ENCODE results near the gene CDH2.

CDH2 gene

DNA sequence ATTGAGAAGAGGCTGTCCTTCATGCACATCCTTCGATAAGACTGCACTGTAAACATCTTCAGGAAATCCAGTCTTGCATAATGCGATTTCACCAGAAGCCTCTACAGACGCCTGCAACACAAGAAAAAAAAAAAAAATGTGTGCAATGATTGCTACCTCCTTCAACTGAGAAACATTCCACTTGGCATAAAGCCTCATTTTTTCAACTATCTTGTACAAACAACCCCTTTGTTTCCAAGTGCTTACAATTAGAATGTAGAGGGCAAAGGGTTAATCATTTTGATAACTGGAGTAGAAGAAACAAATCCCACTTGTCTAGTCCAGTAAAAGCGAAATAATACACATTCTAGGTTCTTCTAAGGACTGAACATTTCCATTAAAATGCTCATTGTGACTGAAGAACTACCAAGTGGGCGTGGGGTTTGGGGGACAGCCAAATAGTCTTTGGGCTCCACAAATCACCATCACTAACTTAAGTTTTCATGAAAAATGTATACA is 29.2 kb downstream of the CDH2 start:
- Histone ChIP-seq H4K8ac (ENCODE audit: low read depth, low read length) (no peak overlapping the region), H2AFZ (ENCODE audit: insufficient read depth, low read length, poor library complexity) (no peak overlapping the region), H3K14ac (ENCODE audit: low read length) (no peak overlapping the region), H4K12ac (ENCODE audit: low read depth, low read length) (no peak overlapping the region), H2BK120ac (ENCODE audit: insufficient read depth, low read length, poor library complexity) (no peak overlapping the region), H2BK12ac (ENCODE audit: low read length) (no peak overlapping the region), H3K79me2 (ENCODE audit: control insufficient read depth, insufficient read depth, low read length, poor library complexity) (no peaks in the 10 kb centered on the region), H3K4me3 (ENCODE audit: low read depth, low read length) (no peak overlapping the region), H3K27me3 (ENCODE audit: insufficient read depth, low read length) (no peaks in the 10 kb centered on the region), H3K4ac (ENCODE audit: low read depth, low read length) (no peak overlapping the region), H3K23ac (ENCODE audit: low read length) (no peak overlapping the region), H2AK5ac (ENCODE audit: low read length) (no peak overlapping the region), H3K9me3 (ENCODE audit: insufficient read depth, low read depth, low read length) (no peaks in the 10 kb centered on the region), H3K4me1 (ENCODE audit: control insufficient read depth in 1 of 2, insufficient read depth in 2 of 2, low read length in 2 of 2) (no peaks in the 10 kb centered on the region), H3K27ac (ENCODE audit: low read depth, low read length) (no peak overlapping the region), H3K36me3 (ENCODE audit: control insufficient read depth in 1 of 2, insufficient read depth in 2 of 2, low read length in 2 of 2) (no peaks in the 10 kb centered on the region), H4K91ac (ENCODE audit: low read depth, low read length) (no peak overlapping the region), H2BK5ac (ENCODE audit: low read depth, low read length, poor library complexity) (no peak overlapping the region), H3K9ac (ENCODE audit: low read length) (no peak overlapping the region), H3K4me2 (ENCODE audit: low read length) (no peak overlapping the region), H3K18ac (ENCODE audit: low read length) (no peak overlapping the region), H3K79me1 (ENCODE audit: low read length) (no peaks in the 10 kb centered on the region)
- DNase-seq: no peak
- WGBS (ENCODE audit: extremely low coverage, insufficient coverage, insufficient read length): no CpG with 5 or more reads among the region's 5 CpGs

DNA sequence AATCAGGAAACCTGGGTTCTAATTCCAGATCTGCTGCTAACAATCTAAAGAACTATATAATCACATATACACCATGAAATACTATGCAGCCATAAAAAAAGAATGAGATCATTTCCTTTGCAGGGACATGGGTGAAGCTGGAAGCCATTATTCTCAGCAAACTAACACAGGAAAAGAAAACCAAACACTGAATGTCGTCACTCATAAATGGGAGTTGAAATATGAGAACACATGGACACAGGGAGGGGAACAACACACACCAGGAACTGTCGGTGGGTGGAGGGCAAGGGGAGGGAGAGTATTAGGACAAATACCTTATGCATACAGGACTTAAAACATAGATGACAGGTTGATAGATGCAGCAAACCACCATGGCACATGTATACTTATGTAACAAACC is 33.2 kb downstream of the CDH2 start:
- Histone ChIP-seq H3K4me1 (ENCODE audit: control insufficient read depth in 1 of 2, insufficient read depth in 2 of 2, low read length in 2 of 2) (no peaks in the 10 kb centered on the region), H3K27ac (ENCODE audit: low read depth, low read length) (no peak overlapping the region), H3K14ac (ENCODE audit: low read length) (no peak overlapping the region), H4K8ac (ENCODE audit: low read depth, low read length) (no peak overlapping the region), H3K27me3 (ENCODE audit: insufficient read depth, low read length) (no peaks in the 10 kb centered on the region), H2AFZ (ENCODE audit: insufficient read depth, low read length, poor library complexity) (no peak overlapping the region), H3K9ac (ENCODE audit: low read length) (no peak overlapping the region), H3K79me1 (ENCODE audit: low read length) (no peaks in the 10 kb centered on the region), H3K36me3 (ENCODE audit: control insufficient read depth in 1 of 2, insufficient read depth in 2 of 2, low read length in 2 of 2) (no peaks in the 10 kb centered on the region), H3K18ac (ENCODE audit: low read length) (no peak overlapping the region), H4K91ac (ENCODE audit: low read depth, low read length) (no peak overlapping the region), H3K79me2 (ENCODE audit: control insufficient read depth, insufficient read depth, low read length, poor library complexity) (no peaks in the 10 kb centered on the region), H3K4me2 (ENCODE audit: low read length) (no peak overlapping the region), H2BK120ac (ENCODE audit: insufficient read depth, low read length, poor library complexity) (no peak overlapping the region), H3K4ac (ENCODE audit: low read depth, low read length) (no peak overlapping the region), H3K23ac (ENCODE audit: low read length) (no peak overlapping the region), H2BK12ac (ENCODE audit: low read length) (no peak overlapping the region), H4K12ac (ENCODE audit: low read depth, low read length) (no peak overlapping the region), H2AK5ac (ENCODE audit: low read length) (no peak overlapping the region), H3K4me3 (ENCODE audit: low read depth, low read length) (no peak overlapping the region), H2BK5ac (ENCODE audit: low read depth, low read length, poor library complexity) (no peak overlapping the region), H3K9me3 (ENCODE audit: insufficient read depth, low read depth, low read length) (no peaks in the 10 kb centered on the region)
- DNase-seq: no peak
- WGBS (ENCODE audit: extremely low coverage, insufficient coverage, insufficient read length): no CpG with 5 or more reads among the region's 2 CpGs

DNA sequence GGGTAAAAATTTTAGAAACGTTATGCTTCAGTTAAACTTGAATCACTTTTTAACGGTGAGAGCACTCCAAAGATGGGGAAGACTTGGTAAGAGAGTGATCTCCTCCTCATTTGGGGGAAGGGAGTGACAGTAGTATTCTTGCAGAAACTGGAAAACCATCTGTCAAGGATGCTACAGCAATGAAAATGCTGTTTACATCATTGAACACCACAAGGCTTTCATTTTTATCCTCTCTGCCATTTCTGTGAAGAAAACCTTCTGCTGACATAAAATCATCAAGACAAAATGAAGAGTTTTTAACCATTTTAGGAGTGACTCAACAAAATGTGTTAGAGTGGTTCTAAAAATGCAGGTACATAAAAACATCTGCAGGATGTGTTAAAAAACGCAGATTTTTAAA is 38.1 kb downstream of the CDH2 start:
- H2BK120ac ChIP-seq (ENCODE audit: insufficient read depth, low read length, poor library complexity): no peak overlapping the region
- H3K23ac ChIP-seq (ENCODE audit: low read length): no peak overlapping the region
- no CpG with 5 or more reads among the region's 3 CpGs for WGBS (ENCODE audit: extremely low coverage, insufficient coverage, insufficient read length)
- H3K79me1 ChIP-seq (ENCODE audit: low read length): no peaks in the 10 kb centered on the region
- H3K4me1 ChIP-seq (ENCODE audit: control insufficient read depth in 1 of 2, insufficient read depth in 2 of 2, low read length in 2 of 2): no peaks in the 10 kb centered on the region
- no peak overlapping the region for H4K8ac ChIP-seq (ENCODE audit: low read depth, low read length)
- H2AFZ ChIP-seq (ENCODE audit: insufficient read depth, low read length, poor library complexity): no peak overlapping the region
- no peak overlapping the region for H3K4ac ChIP-seq (ENCODE audit: low read depth, low read length)
- no peaks in the 10 kb centered on the region for H3K27me3 ChIP-seq (ENCODE audit: insufficient read depth, low read length)
- H3K27ac ChIP-seq (ENCODE audit: low read depth, low read length): no peak overlapping the region
- H3K9me3 ChIP-seq (ENCODE audit: insufficient read depth, low read depth, low read length): no peaks in the 10 kb centered on the region
- H3K79me2 ChIP-seq (ENCODE audit: control insufficient read depth, insufficient read depth, low read length, poor library complexity): no peaks in the 10 kb centered on the region
- no peak overlapping the region for H4K91ac ChIP-seq (ENCODE audit: low read depth, low read length)
- H4K12ac ChIP-seq (ENCODE audit: low read depth, low read length): no peak overlapping the region
- H3K9ac ChIP-seq (ENCODE audit: low read length): no peak overlapping the region
- no peak overlapping the region for H2BK5ac ChIP-seq (ENCODE audit: low read depth, low read length, poor library complexity)
- H3K14ac ChIP-seq (ENCODE audit: low read length): no peak overlapping the region
- no peak overlapping the region for H2AK5ac ChIP-seq (ENCODE audit: low read length)
- no peak overlapping the region for H3K18ac ChIP-seq (ENCODE audit: low read length)
- no peak overlapping the region for H2BK12ac ChIP-seq (ENCODE audit: low read length)
- no peak for DNase-seq
- H3K4me2 ChIP-seq (ENCODE audit: low read length): no peak overlapping the region
- H3K4me3 ChIP-seq (ENCODE audit: low read depth, low read length): no peak overlapping the region
- no peaks in the 10 kb centered on the region for H3K36me3 ChIP-seq (ENCODE audit: control insufficient read depth in 1 of 2, insufficient read depth in 2 of 2, low read length in 2 of 2)

DNA sequence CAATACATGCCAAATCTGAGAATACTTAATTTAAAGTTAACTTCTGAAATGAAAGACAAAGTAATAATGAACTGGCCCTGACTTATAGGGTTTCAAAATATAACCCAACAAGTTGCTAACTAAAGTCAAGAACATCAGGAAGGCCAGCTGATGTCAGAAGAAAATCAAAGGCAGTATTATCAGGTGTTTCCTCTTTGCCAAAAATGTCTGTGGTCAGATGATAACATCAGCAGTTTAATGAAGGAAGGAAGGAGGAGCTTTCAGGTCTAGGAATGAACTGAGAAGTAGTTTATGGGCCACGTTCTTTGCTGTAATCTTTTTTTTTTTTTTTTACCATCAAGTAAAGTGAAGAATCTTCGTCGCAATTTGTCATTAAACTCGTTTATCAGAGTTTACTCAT is 40.9 kb downstream of the CDH2 start:
- H3K79me2 ChIP-seq (ENCODE audit: control insufficient read depth, insufficient read depth, low read length, poor library complexity): no peaks in the 10 kb centered on the region
- whole genome bisulfite sequencing (ENCODE audit: extremely low coverage, insufficient coverage, insufficient read length): no CpG with 5 or more reads among the region's 4 CpGs
- H3K4ac ChIP-seq (ENCODE audit: low read depth, low read length): no peak overlapping the region
- no peak overlapping the region for H3K4me2 ChIP-seq (ENCODE audit: low read length)
- no peaks in the 10 kb centered on the region for H3K79me1 ChIP-seq (ENCODE audit: low read length)
- no peak overlapping the region for H4K12ac ChIP-seq (ENCODE audit: low read depth, low read length)
- no peak for DNase-seq
- no peaks in the 10 kb centered on the region for H3K27me3 ChIP-seq (ENCODE audit: insufficient read depth, low read length)
- no peak overlapping the region for H2AK5ac ChIP-seq (ENCODE audit: low read length)
- no peak overlapping the region for H4K8ac ChIP-seq (ENCODE audit: low read depth, low read length)
- H3K36me3 ChIP-seq (ENCODE audit: control insufficient read depth in 1 of 2, insufficient read depth in 2 of 2, low read length in 2 of 2): no peaks in the 10 kb centered on the region
- no peak overlapping the region for H3K9ac ChIP-seq (ENCODE audit: low read length)
- H3K18ac ChIP-seq (ENCODE audit: low read length): no peak overlapping the region
- H3K27ac ChIP-seq (ENCODE audit: low read depth, low read length): no peak overlapping the region
- no peak overlapping the region for H2BK12ac ChIP-seq (ENCODE audit: low read length)
- no peak overlapping the region for H3K4me3 ChIP-seq (ENCODE audit: low read depth, low read length)
- H3K4me1 ChIP-seq (ENCODE audit: control insufficient read depth in 1 of 2, insufficient read depth in 2 of 2, low read length in 2 of 2): no peaks in the 10 kb centered on the region
- no peak overlapping the region for H4K91ac ChIP-seq (ENCODE audit: low read depth, low read length)
- no peak overlapping the region for H2AFZ ChIP-seq (ENCODE audit: insufficient read depth, low read length, poor library complexity)
- H2BK120ac ChIP-seq (ENCODE audit: insufficient read depth, low read length, poor library complexity): no peak overlapping the region
- H3K23ac ChIP-seq (ENCODE audit: low read length): no peak overlapping the region
- no peak overlapping the region for H3K14ac ChIP-seq (ENCODE audit: low read length)
- no peaks in the 10 kb centered on the region for H3K9me3 ChIP-seq (ENCODE audit: insufficient read depth, low read depth, low read length)
- H2BK5ac ChIP-seq (ENCODE audit: low read depth, low read length, poor library complexity): no peak overlapping the region

Data from trophoblast cell (in vitro differentiated cells and primary cell).